ENCODE data around the gene ZNF750.

Gene ZNF750

GRCh38 chr17:82840431-82840831 is 609 bp upstream of the ZNF750 start:
- no peak for TF ChIP-seq CTCF (IDR thresholded peaks at IDR 0.05; ENCODE audit: low read depth, low read length)
- H3K4me3 ChIP-seq (replicated peaks in 1 of 2; ENCODE audit: low read depth in 2 of 2, low read length in 2 of 2) = no peak overlapping the region
- DNase-seq (ENCODE audit: low read depth in 2 of 2) = no peak

GRCh38 chr17:82838386-82839063 is 1.3 kb downstream of the ZNF750 start:
- peak; percentile 29 to 51 for DNase-seq (ENCODE audit: low read depth in 2 of 2)
- no peak overlapping the region for H3K4me3 ChIP-seq (replicated peaks in 1 of 2; ENCODE audit: low read depth in 2 of 2, low read length in 2 of 2)

GRCh38 chr17:82837586-82838320 is 2.1 kb downstream of the ZNF750 start:
- TF ChIP-seq CTCF (IDR thresholded peaks at IDR 0.05; ENCODE audit: low read depth, low read length) = no peak
- H3K4me3 ChIP-seq (replicated peaks in 1 of 2; ENCODE audit: low read depth in 2 of 2, low read length in 2 of 2) = no peak overlapping the region
- DNase-seq (ENCODE audit: low read depth in 2 of 2) = no peak

More at GRCh38 chr17:82838386-82839063, 1.3 kb downstream of the ZNF750 start:
- no peak for TF ChIP-seq CTCF (IDR thresholded peaks at IDR 0.05; ENCODE audit: low read depth, low read length)

- no peak overlapping the region for H3K4me3 ChIP-seq (replicated peaks in 1 of 2; ENCODE audit: low read depth in 2 of 2, low read length in 2 of 2)
- no peak for TF ChIP-seq CTCF (IDR thresholded peaks at IDR 0.05; ENCODE audit: low read depth, low read length)
- DNase-seq (ENCODE audit: low read depth in 2 of 2) = no peak
Observed at GRCh38 chr17:82836823-82837357, 2.9 kb downstream of the ZNF750 start.

- no peak for DNase-seq (ENCODE audit: low read depth in 2 of 2)
- H3K4me3 ChIP-seq (replicated peaks in 1 of 2; ENCODE audit: low read depth in 2 of 2, low read length in 2 of 2) = no peak overlapping the region
- TF ChIP-seq CTCF (IDR thresholded peaks at IDR 0.05; ENCODE audit: low read depth, low read length) = no peak
Observed at GRCh38 chr17:82835766-82836512, 3.9 kb downstream of the ZNF750 start.

- TF ChIP-seq CTCF (IDR thresholded peaks at IDR 0.05; ENCODE audit: low read depth, low read length) = no peak
- H3K4me3 ChIP-seq (replicated peaks in 1 of 2; ENCODE audit: low read depth in 2 of 2, low read length in 2 of 2) = no peak overlapping the region
- DNase-seq (ENCODE audit: low read depth in 2 of 2) = no peak
Observed at GRCh38 chr17:82835122-82835521, 4.7 kb downstream of the ZNF750 start.

Data from cardiac fibroblast (primary cell).